HG03575 (cell line): Measurements from ENCODE around the gene EVA1C.
"Not testable (repeated sequence)": the region's sequence is repeated elsewhere in the genome, so short reads cannot be mapped to it uniquely, and the experiment has no call there.

ENCODE experiments used
- ATAC-seq: cut with Tn5 transposase; IDR thresholded peaks from one replicate; pipeline ENCODE4 v1.9.1; 2021; ENCODE audit not compliant: unreplicated experiment, insufficient number of reproducible peaks, low FRiP score; ENCODE audit errors: extremely low read depth

EVA1C gene

DNA sequence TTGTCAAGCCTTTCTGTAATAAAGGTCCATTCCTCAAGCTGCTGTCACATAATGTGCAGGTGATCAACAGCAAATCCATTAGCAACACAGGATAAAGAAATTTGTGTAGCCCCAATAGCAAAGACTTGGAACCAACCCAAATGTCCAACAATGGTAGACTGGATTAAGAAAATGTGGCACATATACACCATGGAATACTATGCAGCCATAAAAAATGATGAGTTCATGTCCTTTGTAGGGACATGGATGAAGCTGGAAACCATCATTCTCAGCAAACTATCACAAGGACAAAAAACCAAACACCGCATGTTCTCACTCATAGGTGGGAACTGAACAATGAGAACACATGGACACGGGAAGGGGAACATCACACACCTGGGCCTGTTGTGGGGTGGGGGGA is 130.6 kb downstream of the EVA1C start:
- ATAC-seq, result not testable (repeated sequence)

DNA sequence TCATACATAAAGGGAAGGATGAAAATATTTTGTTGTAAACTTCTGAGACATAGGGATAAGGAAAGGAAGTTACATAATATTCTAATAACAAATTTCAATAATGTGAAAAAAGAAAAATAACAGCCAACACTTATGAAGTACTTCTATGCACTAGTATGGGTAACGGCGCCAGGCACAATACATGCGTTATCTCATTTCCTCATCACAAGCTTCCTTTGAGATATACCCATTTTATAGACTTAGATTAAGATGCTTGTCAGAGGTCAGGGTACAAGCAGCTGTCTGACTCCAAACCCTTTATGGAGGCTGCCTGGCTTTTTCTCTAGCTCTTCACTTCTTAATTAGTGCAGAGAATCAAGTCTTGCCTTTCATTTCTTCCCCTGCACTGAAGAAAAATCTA is 131.5 kb downstream of the EVA1C start:
- ATAC-seq, result no peak

DNA sequence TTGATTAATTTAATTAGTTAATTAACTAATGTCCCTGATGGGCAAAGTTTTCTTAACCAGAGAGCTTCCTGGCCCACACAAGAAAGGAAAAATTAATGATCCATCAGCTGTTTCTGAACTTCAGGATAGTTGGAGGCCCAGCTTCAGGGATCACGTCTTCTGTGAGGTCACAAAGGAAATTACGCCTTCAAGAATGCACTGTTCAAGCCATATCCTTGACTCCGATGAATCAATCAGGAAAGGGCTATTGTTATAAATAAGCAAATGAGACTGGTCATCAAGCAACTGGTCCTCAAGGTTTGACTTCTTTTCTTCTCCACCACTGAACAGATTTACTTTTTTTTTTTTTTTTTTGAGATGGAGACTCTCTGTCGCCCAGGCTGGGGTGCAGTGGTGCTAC is 132.2 kb downstream of the EVA1C start:
- ATAC-seq, result no peak

DNA sequence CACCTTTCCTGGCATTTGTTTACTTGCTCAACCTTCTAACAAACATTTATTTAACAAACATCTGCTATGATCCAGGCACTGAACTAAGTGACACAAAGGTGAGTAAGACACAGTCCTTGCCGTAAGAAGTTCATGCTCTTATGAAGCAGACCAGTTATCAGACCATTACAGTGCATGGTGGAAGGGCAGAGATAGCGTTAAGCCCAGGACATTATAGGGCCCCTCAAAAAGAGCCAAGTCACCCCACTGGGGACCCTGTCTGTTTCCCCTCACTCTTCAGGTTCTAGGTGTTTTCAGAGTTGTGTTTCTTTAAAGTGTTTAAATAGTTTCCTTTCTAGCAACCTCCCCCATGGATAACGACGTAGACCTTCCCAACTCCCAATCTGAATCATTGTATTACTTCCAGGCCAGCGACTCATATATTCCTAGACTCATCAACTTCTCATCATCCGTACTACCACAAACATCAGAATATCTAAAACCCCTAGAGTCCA is 133.5 kb downstream of the EVA1C start:
- ATAC-seq, result no peak

DNA sequence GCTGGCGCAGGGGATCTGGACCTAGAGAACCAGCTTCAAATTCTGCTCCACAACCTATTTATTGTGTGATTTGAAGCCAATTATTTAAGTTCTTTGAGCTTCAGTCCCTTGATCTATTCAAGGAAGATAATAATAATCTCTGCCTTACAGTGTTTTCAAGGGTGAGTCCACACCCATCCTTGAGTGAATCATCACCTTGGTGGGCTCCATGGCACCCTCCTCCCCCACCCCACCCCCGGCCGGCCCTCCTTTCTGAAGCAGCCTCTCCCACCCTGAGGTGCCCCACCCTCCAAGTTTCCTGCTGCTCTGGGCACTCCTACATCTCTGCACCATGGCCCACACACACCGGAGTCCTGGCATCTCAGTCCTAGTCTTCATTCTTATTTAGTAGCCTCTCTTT is 134.5 kb downstream of the EVA1C start:
- no peak for ATAC-seq

DNA sequence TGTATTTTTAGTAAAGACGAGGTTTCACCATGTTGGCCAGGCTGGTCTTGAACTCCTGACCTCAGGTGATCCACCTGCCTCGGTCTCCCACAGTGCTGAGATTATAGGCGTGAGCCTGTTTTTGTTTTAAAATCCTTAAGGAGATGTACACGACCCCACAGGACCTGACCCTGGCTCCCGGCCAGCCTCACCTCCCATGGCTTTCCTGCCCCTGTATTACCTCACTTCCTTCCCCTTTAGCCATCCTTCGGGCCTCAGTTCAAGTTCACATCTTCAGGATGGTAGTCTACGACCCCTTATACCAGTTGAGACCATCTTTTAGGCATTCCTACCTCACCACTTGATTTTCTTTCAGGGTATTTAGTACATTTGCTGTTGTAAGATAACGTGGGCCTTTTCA is 136.5 kb downstream of the EVA1C start:
- no peak for ATAC-seq

DNA sequence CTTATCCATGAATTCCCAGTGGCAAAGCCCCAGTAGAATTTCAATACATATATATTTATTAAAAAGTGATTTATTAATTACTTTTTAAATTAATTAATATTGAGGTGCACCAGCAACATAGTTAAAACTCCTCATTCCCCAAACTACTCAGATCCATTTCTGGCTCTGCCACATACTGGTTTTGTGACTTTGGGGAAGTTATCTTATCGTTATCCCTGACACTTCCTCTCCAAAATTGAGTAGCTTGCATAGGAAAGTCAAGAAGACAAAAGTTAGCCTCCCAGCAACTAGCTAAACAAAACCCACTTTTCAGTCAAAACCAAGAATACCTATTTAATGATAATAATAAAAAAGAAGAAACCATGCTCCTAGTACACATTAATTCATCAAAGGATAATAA is 136.9 kb downstream of the EVA1C start:
- ATAC-seq, result no peak

DNA sequence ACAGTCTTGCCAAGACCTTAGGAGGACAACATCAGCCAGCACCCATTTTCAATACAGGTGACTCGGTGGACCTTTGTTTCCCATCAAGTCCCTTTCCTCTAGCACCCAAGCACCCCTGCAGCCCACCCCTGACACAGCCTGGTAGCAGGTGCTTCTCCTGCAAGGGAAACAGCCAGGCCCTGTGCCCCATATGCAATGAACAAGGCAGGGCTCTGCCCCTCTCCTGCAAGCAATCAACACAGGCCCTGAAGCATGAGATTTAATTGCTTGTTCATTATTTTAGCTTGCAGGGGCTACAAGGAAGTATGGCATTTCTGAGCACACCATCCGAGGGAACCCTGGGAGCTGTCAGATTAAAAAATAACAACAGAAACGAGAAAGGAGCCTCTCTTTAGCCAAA is 137.4 kb downstream of the EVA1C start:
- no peak for ATAC-seq

DNA sequence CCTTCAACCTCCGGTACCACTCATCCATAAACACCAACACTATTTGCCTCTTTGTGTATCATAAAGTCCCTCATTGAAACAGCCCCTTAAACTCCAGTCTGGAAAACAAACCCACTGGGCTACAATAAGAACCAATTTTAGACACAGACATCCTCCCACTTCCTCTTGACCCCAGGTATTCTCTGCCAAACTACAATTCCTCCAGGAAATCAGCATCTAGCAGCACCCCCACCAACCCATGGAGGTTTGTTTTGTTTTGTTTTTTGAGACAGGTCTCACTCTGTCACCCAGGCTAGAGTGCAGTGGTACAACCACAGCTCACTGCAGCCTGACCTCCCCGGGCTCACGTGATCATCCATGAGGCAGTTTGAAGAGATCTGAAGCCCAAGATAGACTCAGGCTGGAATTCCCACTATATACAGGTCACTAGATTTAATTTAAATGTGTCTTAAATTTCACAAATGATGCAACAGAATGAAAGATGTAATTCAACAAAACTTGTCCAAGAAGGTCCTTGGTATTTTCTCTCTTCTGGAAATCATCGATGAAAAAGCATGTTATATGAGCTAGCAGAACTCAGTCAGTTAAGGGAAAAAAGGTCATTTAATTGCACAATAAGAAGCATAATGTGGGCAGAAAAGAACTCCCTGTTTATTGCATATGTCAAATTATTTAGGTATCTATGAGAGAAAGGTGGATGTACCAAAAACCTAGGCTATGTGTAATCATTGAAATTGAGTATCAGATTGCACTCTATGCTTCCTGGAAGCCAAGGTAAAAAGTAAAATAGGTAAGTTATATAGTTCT is 142.5 kb downstream of the EVA1C start:
- ATAC-seq, result no peak

DNA sequence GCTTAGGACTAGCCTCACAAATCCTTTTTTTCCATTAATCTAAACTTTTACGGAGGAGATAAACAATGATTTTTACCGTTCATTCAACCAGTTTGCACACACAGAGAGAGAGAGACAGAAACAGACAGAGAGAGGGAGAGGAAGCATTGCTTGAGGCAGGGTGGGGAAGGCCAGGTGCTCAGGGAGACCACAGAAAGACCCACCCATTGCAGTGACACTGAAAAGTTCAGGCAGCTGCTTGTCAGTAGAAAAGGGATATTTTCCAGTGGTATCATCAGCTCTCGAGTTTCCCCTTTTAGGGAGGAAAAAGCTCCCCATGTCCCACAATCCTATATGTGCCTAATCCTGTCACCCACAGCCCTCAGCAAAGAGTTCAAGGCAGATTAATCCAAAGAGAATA is 145.6 kb downstream of the EVA1C start:
- ATAC-seq, result no peak

DNA sequence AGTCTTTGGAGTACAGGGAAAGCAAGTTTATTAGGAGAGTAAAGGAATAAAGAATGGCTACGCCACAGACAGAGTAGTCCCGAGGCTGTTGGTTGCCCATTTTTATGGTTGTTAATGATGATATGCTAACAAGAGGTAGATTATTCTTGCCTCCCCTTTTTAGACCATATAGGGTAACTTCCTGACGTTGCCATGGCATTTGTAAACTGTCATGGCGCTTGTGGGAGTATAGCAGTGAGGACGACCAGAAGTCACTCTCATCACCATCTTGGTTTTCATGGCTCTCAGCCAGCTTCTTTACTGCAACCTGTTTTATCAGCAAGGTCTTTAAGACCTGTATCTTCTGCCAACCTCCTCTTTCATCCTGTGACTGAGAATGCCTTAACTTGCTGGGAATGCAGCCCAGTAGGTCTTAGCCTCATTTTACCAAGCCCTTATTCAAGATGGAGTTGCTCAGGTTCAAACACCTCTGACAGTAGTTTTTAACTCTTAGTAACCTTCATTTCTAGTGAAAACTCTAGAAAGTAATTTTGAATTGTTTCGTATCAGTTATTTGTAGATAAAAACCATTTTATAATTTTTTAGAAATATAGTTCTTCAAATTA is 146.6 kb downstream of the EVA1C start:
- no peak for ATAC-seq

DNA sequence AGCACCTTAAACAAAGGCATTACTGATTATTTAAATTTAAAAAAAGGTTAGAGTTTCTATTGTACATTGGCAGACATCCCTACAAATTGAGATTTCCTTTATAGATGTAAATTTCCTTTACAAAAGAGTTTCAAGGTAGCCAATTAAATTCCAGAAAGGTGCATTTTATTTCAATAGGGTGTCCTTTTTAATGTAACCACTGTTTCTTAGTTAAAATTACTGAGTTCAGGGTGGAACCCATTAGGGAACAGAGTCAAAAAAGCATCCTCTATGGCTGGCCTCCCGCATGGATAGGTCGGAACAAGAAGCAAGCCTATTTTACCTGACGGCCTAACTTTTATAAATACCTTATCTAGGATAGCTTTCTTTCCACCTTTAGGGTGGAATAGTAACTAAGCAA is 148.4 kb downstream of the EVA1C start:
- no peak for ATAC-seq

DNA sequence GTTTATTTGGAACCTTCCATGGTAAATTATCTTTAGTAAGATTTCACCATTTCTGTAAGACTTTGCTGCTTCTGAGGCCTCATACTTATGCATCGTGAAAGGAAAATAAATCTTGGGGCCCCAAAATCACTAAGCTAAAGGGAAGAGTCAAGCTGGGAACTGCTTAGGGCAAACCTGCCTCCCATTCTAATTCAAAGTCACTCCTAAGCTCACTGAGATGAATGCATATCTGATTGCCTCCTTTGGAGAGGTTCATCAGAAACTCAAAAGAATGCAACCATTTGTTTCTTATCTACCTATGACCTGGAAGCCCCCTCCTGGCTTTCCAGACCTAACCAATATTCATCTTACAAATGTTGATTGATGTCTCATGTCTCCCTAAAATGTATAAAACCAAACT is 149.0 kb downstream of the EVA1C start:
- ATAC-seq, result not testable (repeated sequence)

DNA sequence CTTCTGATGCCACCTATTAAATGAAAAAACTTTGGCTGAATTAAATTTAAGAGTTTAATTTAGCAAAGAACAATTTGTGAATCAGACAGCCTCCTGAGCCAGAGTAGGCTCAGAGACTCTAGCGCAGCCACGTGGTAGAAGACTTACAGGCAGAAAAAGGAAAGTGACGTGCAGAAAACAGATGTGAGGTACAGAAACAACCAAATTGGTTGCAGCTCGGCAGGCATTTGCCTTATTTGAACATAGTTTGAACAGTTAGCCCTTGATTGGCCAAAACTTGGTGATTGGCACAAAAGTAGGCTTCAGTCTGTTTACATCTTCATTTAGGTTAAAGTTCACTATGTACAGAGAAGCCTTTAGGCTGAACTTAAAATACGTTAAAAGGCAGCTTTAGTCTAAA is 149.9 kb downstream of the EVA1C start:
- ATAC-seq, result no peak

DNA sequence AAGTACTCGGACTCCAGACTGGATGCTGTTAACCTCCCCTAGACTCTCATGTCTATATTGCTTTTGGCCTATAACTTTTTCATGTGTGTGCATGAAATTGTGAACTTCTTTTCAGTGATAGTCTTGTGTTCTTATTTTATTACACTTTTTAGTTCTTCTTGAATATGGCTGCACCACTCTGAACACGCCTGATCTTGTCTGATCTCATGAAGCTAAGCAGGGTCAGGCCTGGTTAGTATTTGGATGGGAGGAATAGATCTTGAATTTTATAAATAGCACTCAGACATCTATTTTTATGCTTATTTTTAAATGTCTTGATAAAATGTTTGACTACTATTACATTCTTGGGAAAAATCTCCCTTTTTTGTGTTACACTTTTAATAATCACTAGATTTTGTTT is 150.4 kb downstream of the EVA1C start:
- no peak for ATAC-seq
